ENCODE measurements around the gene NOL9. TPM values are rescaled to one million over a fixed set of nuclear protein-coding genes. Genes with fewer than 3 reads are reported as not detected.

NOL9 gene
- total RNA-seq, 4 donors from 2014 or later, result 20.1 to 41.6 (median 23.6) TPM

DNA sequence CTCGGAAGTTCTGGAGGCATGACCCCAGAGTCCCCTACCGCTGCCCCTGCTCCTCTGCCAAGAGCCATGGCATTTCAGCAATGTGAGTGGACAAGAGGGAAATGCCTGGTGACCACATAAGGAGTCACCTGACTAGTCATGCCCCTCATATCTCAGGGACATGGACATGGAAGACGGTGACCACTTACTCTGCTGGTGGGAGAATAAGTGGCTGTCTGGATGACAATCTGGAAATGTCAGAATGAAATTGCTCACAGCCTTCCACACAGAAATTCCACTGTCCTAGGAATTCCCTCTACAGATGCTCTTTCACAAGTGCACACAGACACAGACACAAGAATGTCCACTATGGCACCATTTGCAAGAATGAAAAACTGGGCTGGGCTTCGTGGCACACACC is 38.5 kb downstream of the NOL9 start:
- WGBS, 2 donors, result 81 to 82% methylated on average over 4 of the region's 4 CpGs
- H3K27ac ChIP-seq, result no peak overlapping the region
- intact Hi-C loops (cut with DNase I), result no loop called here

GRCh38 chr1:6513320-6513801 is 41.0 kb downstream of the NOL9 start:
- Histone ChIP-seq H3K4me1 (no peaks in the 10 kb centered on the region), H3K9me3 (no peaks in the 10 kb centered on the region), H3K27ac (no peak overlapping the region), H3K36me3 (no peaks in the 10 kb centered on the region), H3K27me3 (no peaks in the 10 kb centered on the region), H3K4me3 (replicated peaks in 1 of 3) (no peak overlapping the region)
- intact Hi-C loops (cut with DNase I), result no loop called here
- no peak for TF ChIP-seq POLR2A (IDR thresholded peaks at IDR 0.05)
- TF ChIP-seq, protein P1, sequence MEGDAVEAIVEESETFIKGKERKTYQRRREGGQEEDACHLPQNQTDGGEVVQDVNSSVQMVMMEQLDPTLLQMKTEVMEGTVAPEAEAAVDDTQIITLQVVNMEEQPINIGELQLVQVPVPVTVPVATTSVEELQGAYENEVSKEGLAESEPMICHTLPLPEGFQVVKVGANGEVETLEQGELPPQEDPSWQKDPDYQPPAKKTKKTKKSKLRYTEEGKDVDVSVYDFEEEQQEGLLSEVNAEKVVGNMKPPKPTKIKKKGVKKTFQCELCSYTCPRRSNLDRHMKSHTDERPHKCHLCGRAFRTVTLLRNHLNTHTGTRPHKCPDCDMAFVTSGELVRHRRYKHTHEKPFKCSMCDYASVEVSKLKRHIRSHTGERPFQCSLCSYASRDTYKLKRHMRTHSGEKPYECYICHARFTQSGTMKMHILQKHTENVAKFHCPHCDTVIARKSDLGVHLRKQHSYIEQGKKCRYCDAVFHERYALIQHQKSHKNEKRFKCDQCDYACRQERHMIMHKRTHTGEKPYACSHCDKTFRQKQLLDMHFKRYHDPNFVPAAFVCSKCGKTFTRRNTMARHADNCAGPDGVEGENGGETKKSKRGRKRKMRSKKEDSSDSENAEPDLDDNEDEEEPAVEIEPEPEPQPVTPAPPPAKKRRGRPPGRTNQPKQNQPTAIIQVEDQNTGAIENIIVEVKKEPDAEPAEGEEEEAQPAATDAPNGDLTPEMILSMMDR (IDR thresholded peaks at IDR 0.05), result no peak
- no peak for DNase-seq
- 59 to 77% methylated on average over 3 to 7 of the region's 9 CpGs for WGBS, 2 donors

More for the DNA sequence above, 38.5 kb downstream of the NOL9 start:
- no peaks in the 10 kb centered on the region for H3K27me3 ChIP-seq
- no peaks in the 10 kb centered on the region for H3K9me3 ChIP-seq
- no peak overlapping the region for H3K4me3 ChIP-seq (replicated peaks in 1 of 3)
- peaks cover 5 to 9% of the 10 kb centered on the region in 2 donors for H3K4me1 ChIP-seq
- DNase-seq, result no peak
- TF ChIP-seq, protein P1 (IDR thresholded peaks at IDR 0.05), result no peak
- no peak for TF ChIP-seq POLR2A (IDR thresholded peaks at IDR 0.05)
- no peaks in the 10 kb centered on the region for H3K36me3 ChIP-seq

GRCh38 chr1:6512908-6513280 is 41.4 kb downstream of the NOL9 start:
- no peak for TF ChIP-seq POLR2A (IDR thresholded peaks at IDR 0.05)
- TF ChIP-seq, protein P1 (IDR thresholded peaks at IDR 0.05), result no peak
- H3K36me3 ChIP-seq, result no peaks in the 10 kb centered on the region
- 85 to 86% methylated on average over 7 to 8 of the region's 8 CpGs for WGBS, 2 donors
- no peaks in the 10 kb centered on the region for H3K4me1 ChIP-seq
- no peak for DNase-seq
- intact Hi-C loops (cut with DNase I), result no loop called here
- H3K4me3 ChIP-seq (replicated peaks in 1 of 3), result no peak overlapping the region
- H3K9me3 ChIP-seq, result no peaks in the 10 kb centered on the region
- no peak overlapping the region for H3K27ac ChIP-seq
- no peaks in the 10 kb centered on the region for H3K27me3 ChIP-seq

GRCh38 chr1:6512245-6512907 is 41.9 kb downstream of the NOL9 start:
- 92 to 94% methylated on average over 13 of the region's 19 CpGs for WGBS, 2 donors
- no peak for DNase-seq
- Histone ChIP-seq H3K9me3 (no peaks in the 10 kb centered on the region), H3K4me1 (no peaks in the 10 kb centered on the region), H3K27me3 (no peaks in the 10 kb centered on the region), H3K27ac (no peak overlapping the region), H3K4me3 (replicated peaks in 1 of 3) (no peak overlapping the region), H3K36me3 (no peaks in the 10 kb centered on the region)
- TF ChIP-seq, protein P1 (IDR thresholded peaks at IDR 0.05), result no peak
- no peak for TF ChIP-seq POLR2A (IDR thresholded peaks at IDR 0.05)
- intact Hi-C loops (cut with DNase I), result no loop called here

DNA sequence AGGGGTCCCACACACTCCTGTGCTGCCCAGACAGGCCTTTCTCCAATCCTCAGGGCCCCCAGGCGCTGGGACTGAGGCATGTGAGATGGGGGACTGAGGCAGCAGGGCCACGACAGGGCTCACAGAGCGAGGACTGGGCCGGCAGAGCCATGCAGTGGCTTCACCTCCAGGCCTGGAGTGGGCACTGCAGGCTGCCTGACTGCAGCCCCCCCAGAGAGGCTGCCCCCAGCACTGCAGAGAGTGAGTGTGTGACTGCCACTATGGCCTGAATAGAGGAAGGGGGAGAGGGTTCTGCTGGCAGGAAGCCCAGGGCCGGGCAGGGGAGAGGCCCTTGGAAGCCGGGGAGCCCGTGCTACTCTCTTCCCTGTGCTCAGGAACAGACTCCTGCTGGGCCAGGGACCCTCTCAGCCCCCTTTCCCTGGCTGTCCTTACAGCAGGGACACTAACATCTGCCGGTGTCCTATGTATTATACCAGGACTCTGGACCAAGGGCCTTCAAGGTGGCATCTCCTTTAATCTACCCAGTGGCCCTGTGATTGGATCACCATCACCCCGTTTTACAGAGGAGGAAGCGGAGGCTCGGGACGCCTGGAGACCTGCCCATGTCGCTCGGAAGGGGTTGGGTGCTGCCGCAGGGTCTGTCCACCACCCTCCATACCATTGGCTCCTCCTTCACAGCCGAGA is 42.6 kb downstream of the NOL9 start:
- Histone ChIP-seq H3K36me3 (no peaks in the 10 kb centered on the region), H3K27ac (no peak overlapping the region), H3K4me1 (no peaks in the 10 kb centered on the region), H3K9me3 (no peaks in the 10 kb centered on the region), H3K27me3 (no peaks in the 10 kb centered on the region), H3K4me3 (replicated peaks in 1 of 3) (no peak overlapping the region)
- no peak for DNase-seq
- intact Hi-C loops (cut with DNase I), result no loop called here
- TF ChIP-seq, protein P1 (IDR thresholded peaks at IDR 0.05), result no peak
- TF ChIP-seq POLR2A (IDR thresholded peaks at IDR 0.05), result no peak
- WGBS, 2 donors, result 75 to 82% methylated on average over 12 of the region's 16 CpGs
